ENCODE results near the gene MEGF11.

MEGF11 gene

GRCh38 chr15:66138096-66138783 is 115.3 kb downstream of the MEGF11 start:
- no peak for DNase-seq

DNA sequence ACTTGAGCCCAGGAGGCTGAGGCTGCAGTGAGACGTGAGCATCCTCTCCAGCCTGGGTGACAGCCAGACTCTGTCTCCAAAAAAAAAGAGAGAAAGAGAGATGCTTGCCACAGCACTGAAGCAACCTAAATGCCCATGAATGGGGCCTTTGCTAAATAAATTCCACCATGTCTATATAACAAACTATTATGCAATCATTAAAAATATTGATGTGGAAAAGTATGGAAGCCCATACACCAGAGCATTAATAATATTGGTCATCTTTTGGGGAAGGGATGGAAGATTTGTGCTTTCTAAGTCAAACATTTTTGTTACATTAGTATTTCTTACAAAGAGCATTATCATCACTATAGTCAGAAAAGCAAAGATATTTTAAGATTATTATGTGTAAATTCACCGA is 116.6 kb downstream of the MEGF11 start:
- DNase-seq = no peak

GRCh38 chr15:66135664-66136063 is 117.9 kb downstream of the MEGF11 start:
- DNase-seq = no peak

- no peak for DNase-seq
These were observed 119.3 kb downstream of the MEGF11 start for GRCh38 chr15:66134284-66134683.

- DNase-seq = no peak
These were observed 120.2 kb downstream of the MEGF11 start for GRCh38 chr15:66133247-66133885.

DNA sequence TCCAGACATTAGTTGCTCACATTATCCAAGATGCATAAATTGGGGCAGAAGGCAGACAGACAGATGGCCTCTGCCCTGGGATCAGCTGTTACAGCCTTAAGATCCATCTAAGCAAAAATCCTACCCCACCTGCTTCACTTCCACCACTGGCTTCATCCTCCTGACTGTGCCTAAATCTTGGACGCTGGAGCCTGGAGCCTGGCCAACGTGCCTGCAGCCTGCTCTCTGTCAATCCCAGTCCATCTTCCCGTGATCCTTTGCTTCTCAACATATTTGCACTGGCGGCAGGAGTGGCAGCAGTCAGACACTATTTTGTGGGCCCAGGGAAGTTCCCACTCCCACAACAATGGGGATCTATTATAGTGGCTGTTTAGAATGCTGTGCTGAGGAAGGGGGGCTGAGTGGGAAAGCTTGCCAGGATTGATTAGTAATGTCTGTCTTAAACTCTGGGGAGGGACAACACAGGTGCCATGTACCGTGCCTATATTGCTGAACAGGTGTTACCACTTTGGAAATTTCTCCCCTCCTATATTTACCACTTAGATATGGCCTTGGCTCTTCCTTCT is 121.2 kb downstream of the MEGF11 start:
- DNase-seq = no peak

- DNase-seq = no peak
These were observed 121.7 kb downstream of the MEGF11 start for GRCh38 chr15:66131831-66132230.

DNA sequence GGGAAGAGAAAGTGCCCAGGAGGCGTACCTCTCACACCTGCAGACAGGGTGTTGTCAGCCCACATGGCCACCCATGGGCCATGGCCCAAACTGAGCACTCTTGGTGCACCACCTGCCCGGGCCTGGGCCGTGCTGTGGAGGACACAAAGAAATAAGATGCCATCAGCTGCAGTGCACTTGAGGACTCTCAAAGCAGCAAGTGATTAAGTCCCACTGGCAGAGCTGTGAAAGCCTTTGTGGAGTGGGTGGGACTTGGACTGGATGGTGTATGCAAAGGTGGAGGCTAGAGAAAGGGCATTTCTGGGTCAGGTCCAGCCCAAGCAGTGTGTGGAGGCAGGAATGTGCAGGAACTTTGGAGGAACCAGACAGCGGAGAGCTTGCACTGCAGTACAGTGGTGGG is 122.3 kb downstream of the MEGF11 start:
- DNase-seq = no peak

- no peak for DNase-seq
These were observed 123.0 kb downstream of the MEGF11 start for GRCh38 chr15:66130496-66131034.

GRCh38 chr15:66129586-66129985 is 124.0 kb downstream of the MEGF11 start:
- DNase-seq = no peak

DNA sequence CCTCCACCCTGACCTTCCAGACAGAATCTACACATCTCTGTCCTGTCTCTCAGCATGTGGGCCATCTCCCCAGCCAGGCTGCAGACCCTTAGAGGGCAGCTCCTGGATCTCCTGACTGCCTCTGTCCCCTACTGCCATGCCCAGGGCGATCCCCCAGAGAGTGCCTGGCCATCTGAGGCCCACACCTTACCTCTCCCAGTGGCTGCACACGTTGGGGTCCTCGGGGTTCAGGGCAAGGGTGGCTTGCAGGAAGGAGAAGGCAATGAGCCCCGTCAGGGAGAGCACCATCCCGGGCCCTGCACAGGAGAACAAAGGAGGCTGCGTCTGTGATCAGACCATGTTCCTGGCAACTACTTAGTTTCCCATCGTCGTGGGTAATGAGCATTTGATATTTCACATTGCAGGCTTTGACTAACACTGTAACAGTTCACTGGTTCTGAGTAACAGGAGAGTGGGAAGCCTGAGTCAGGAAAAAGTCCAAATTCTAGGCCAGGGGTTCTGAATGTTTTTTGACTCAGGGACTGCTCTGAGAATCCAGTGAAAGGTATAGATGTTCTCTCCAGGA is 125.4 kb downstream of the MEGF11 start:
- DNase-seq = no peak

DNA sequence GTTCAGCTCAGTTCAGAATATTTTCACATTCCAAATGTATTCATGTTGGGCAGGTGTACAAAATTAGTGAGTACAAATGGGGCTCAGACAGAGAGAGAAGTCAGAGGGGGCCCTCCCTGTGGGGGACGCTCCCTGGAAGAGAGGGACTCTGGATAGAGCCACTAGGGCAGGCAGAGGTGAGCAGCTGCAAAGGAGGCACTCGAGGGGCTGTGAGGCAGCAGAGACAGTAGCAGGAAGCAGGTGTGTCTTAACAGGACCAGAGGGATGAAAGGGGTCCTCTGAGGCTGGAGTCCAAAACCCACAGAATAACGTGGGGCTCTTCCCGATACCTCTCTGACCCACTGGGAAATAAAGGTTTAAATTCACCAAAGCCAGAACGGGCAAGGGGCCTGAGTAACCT is 127.1 kb downstream of the MEGF11 start:
- DNase-seq = no peak

- no peak for DNase-seq
These were observed 127.5 kb downstream of the MEGF11 start for GRCh38 chr15:66126031-66126441.

- no peak for DNase-seq
These were observed 128.9 kb downstream of the MEGF11 start for GRCh38 chr15:66124651-66125050.

DNA sequence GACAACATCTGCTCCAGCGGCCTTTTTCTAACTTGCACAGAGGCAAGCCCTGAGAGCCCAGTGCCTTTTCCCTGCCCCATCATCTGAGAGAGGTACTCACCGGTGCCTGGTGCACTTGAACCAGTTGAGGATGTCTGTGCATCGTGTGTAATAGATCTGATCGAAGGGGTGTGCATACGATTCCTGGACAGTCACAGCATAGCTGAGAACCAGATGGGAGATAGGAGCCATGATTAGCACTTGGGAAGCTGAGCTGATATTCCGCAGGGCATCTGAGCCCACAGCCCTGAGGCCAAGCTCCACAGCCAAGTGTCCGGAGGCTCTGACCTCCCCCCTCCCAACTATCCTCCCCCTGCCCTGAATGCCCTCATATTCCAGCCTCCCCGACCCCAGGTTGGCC is 129.8 kb downstream of the MEGF11 start:
- DNase-seq = no peak

DNA sequence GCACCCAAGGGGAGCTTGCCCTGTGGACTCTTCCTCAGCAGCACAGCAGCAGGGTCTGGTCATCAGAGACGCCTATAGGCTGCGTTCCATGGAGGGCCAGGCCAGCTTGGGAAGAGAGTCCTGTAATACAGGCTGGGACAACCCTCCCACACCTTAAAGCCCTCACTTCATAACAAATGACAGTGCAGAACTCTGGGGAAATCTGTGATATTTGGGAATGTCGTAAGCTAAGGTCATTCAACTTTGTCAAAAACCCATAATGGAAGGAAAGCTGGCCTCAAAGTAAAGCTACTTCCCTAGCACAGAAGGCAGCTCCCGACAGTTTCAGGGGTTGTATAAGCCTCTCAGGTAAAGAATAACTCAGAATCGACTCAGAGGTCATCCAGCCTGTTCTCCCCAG is 133.1 kb downstream of the MEGF11 start:
- DNase-seq = no peak

GRCh38 chr15:66117841-66118240 is 135.7 kb downstream of the MEGF11 start:
- DNase-seq = no peak

DNA sequence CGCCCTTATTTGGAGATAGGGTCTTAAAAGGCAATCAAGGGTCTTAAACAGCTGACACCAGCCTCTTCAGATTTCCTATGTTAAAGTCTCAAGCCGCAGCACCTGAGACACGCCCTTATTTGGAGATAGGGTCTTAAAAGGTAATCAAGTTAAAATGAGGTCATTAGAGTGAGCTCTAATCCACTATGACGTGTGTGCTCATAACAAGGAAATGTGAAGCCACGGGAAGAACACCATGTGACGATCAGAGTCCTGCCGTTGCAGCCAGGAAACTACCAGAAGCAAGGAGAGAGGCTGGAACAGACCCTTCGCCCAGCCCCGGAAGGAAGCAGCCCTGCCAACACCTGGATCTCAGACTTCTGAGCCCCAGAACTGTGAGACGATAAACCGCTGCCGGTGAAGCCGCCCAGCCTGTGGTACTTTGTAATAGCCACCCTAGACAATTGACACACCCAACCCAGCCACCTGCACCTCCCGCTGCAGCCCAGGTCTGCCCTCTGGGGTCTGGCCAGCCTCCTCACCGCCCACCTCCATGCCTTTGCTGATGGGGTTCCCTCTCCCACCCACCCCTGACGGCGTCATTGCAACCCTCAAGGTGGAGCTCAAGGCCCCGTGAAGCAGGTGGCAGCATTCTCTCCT is 137.9 kb downstream of the MEGF11 start:
- DNase-seq = no peak

- no peak for DNase-seq
These were observed 138.6 kb downstream of the MEGF11 start for GRCh38 chr15:66114863-66115425.

- DNase-seq = no peak
These were observed 141.2 kb downstream of the MEGF11 start for GRCh38 chr15:66112388-66112787.

DNA sequence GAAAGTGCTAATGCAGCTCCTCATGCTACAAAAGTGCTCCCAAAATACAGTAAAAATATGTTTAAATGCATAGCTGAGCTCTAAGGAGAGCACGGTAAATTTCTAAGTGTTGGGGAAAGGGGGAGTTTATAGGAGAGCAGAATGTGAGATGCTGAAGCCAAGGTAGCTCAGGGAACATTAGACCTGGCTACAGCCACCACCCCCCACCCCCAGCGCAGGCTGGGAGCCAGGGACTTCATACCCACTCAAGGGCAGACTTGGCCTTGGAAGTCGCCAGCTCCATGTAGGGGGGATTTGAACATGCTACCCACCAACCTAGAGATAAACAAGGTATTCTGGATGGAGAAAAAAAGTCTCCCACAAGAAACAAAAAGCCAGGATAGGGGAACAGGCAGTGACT is 142.2 kb downstream of the MEGF11 start:
- no peak for DNase-seq

DNA sequence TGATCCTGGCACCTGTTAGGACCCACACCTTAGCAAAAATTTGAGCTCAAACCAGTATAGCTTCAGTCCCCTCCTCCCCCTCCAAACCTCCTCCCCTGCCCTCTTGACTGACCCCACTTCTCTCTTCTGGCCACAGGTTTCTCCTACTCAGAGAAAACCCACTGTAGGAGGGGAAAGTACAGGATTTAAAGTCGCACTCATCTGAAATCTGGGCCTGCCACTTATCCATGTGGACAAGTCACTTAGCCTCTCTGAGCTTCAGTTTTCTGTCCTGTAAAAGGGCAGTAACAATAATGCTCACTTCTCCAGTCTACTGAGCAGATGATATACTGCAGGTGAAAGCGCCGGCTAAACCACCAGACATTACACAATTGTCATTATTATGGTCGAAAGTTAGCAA is 142.7 kb downstream of the MEGF11 start:
- peak; percentile 5 for DNase-seq

DNA sequence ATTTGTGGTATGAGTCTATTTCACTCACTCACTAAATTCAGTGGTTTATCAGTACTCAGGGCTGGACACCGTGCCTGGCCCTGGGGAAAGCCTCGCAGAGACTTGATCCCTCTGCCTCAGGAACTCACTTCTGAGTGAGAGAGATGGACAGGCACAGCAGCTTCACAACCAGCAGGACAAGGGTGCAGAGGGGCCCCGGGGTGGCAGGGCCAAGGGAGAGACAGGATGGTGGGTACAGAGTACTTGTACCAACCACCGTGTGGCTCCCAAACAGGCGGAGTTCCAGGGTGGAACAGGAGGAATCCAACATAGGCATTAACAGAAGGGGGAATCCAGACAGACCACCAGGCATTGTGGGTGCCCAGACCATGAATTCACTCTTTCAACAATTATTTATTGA is 143.7 kb downstream of the MEGF11 start:
- no peak for DNase-seq

All from inflammatory macrophage treated with lipopolysaccharide for 4 hours (primary cell).